ENCODE results near the gene ADH5. TPM values are rescaled to one million over a fixed set of nuclear protein-coding genes. Genes with fewer than 3 reads are reported as not detected.

The ADH5 gene
- total and polyA plus RNA-seq, 2 of the 8 experiments (the other 6 are each of a cell fraction or from before 2014, with no cell fraction given), result 223 to 327 TPM

- TF ChIP-seq, protein P1, sequence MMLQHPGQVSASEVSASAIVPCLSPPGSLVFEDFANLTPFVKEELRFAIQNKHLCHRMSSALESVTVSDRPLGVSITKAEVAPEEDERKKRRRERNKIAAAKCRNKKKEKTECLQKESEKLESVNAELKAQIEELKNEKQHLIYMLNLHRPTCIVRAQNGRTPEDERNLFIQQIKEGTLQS (IDR thresholded peaks at IDR 0.05; ENCODE audit: insufficient read depth, low read depth, low read length), result no peak
- TF ChIP-seq SP2 (IDR thresholded peaks at IDR 0.05; ENCODE audit: low read length), result no peak
These were observed 67.2 kb downstream of the ADH5 start (continued) for GRCh38 chr4:99021386-99021785.

Other genes with a start within 250 kb of the ADH5 start
- gene EIF4E, start 159.7 kb downstream of the ADH5 start, total RNA-seq (2021; fragmentation: NEBNext Ultra II Directional; extraction: Animal tissue kit (Norgen Biotek cat#: 25700)), result 185 and 210 TPM in 2 replicates
- gene EIF4E, start 159.7 kb downstream of the ADH5 start, polyA plus RNA-seq (2011; rRNA removed), result 45.5 and 59.6 TPM in 2 replicates
- gene METAP1, start 93.1 kb downstream of the ADH5 start, total RNA-seq (2021; fragmentation: NEBNext Ultra II Directional; extraction: Animal tissue kit (Norgen Biotek cat#: 25700)), result 80.9 and 85.2 TPM in 2 replicates
- gene METAP1, start 93.1 kb downstream of the ADH5 start, polyA plus RNA-seq (2011; rRNA removed), result 37.1 and 50.6 TPM in 2 replicates
- gene ADH4, start 55.5 kb upstream of the ADH5 start, total RNA-seq (2021; fragmentation: NEBNext Ultra II Directional; extraction: Animal tissue kit (Norgen Biotek cat#: 25700)), result not detected in 2 replicates
- not detected in 2 replicates for gene ADH4, start 55.5 kb upstream of the ADH5 start, polyA plus RNA-seq (2011; rRNA removed)
- not detected in 2 replicates for gene ADH6, start 130.5 kb upstream of the ADH5 start, total RNA-seq (2021; fragmentation: NEBNext Ultra II Directional; extraction: Animal tissue kit (Norgen Biotek cat#: 25700))
- gene ADH6, start 130.5 kb upstream of the ADH5 start, polyA plus RNA-seq (2011; rRNA removed), result 0.06 TPM in 1 of 2 replicates, not detected in the other
- gene ADH1A, start 202.2 kb upstream of the ADH5 start, total RNA-seq (2021; fragmentation: NEBNext Ultra II Directional; extraction: Animal tissue kit (Norgen Biotek cat#: 25700)), result not detected in 2 replicates
- gene ADH1A, start 202.2 kb upstream of the ADH5 start, polyA plus RNA-seq (2011; rRNA removed), result not detected in 2 replicates
- not detected in 2 replicates for gene ADH1B, start 232.6 kb upstream of the ADH5 start, total RNA-seq (2021; fragmentation: NEBNext Ultra II Directional; extraction: Animal tissue kit (Norgen Biotek cat#: 25700))
- not detected in 2 replicates for gene ADH1B, start 232.6 kb upstream of the ADH5 start, polyA plus RNA-seq (2011; rRNA removed)